Sigmoid colon (tissue), 7 donors: ENCODE results near the gene EWSR1. TPM values are rescaled to one million over a fixed set of nuclear protein-coding genes. Genes with fewer than 3 reads are reported as not detected.

Experiments
- DNase-seq: peaks from one replicate; pipeline ENCODE4 v3.0.0-alpha.2; 2019
- H3K27ac ChIP-seq, 4 donors: fragments of 200-600 bp; sonication (generic); one replicate each; pipeline ENCODE4 v1.5.1; 2016 to 2019; ENCODE audit warnings: mild to moderate bottlenecking in 1 of 4
- H3K27me3 ChIP-seq, 3 donors: fragments of 200-600 bp; sonication (generic); one replicate each; pipeline ENCODE4 v1.5.1; 2019; ENCODE audit warnings: mild to moderate bottlenecking in 1 of 3
- H3K36me3 ChIP-seq, 4 donors: fragments of 200-600 bp; sonication (generic); one replicate each; pipeline ENCODE4 v1.5.1; 2016 to 2019
- H3K4me1 ChIP-seq, 4 donors: fragments of 200-600 bp; sonication (generic); one replicate each; pipeline ENCODE4 v1.5.1; 2017 to 2019
- H3K4me3 ChIP-seq, 4 donors: fragments of 200-600 bp; sonication (generic); one replicate each; pipeline ENCODE4 v1.5.1; 2017 to 2019; ENCODE audit warnings: mild to moderate bottlenecking in 2 of 4, moderate library complexity in 1 of 4
- H3K9me3 ChIP-seq, 4 donors: fragments of 200-600 bp in 3 of 4; sonication (generic) in 3 of 4; one replicate each; pipeline versions ENCODE4 v1.5.1 to v1.6.1; 2013 to 2019
- EP300 ChIP-seq, 4 donors: sonication (generic); formaldehyde crosslinking; IDR thresholded peaks; one replicate each; pipeline ENCODE4 v1.6.1; 2017; ENCODE audit warnings: antibody characterized with exemption in 4 of 4
- POLR2A ChIP-seq, 2 donors: fragments of 450-650 bp; IDR thresholded peaks; one replicate each; pipeline ENCODE4 v1.6.1; 2016; ENCODE audit warnings: antibody characterized with exemption in 2 of 2, mild to moderate bottlenecking in 2 of 2, moderate library complexity in 2 of 2
- POLR2AphosphoS5 ChIP-seq, 4 donors: sonication (generic); formaldehyde crosslinking; IDR thresholded peaks; one replicate each; pipeline ENCODE4 v1.6.1; 2017; ENCODE audit warnings: antibody characterized with exemption in 4 of 4
- WGBS, 2 donors: extraction: QIAGEN DNeasy Blood & Tissue Kit; methylation state at CpG; one replicate each; pipeline ENCODE4 v1.1.7; 2013; 5-methylcytosine and 5-hydroxymethylcytosine counted together
- intact Hi-C: fragments of 100-400 bp; cut with DNase I; formaldehyde crosslinking; loops from one replicate; pipeline ENCODE4 v1.15.1; 2023
- polyA plus RNA-seq, 3 donors: library from polyadenylated mRNA; stranded (reverse); fragments of 200-250 nt; gene quantifications; one replicate each; pipeline ENCODE4 v1.2.3, GENCODE V29; 2013
- total RNA-seq, 4 donors: library from RNA; depleted of rRNA; stranded (reverse); fragments of >200 nt; gene quantifications; one replicate each; pipeline ENCODE4 v1.1.0, GENCODE V29; 2016
- TF ChIP-seq, protein P1 (sequence below), 4 experiments: fragments of 450-650 bp in 3 of 4; fragments of 200-600 bp in 1 of 4; IDR thresholded peaks; one replicate each; pipeline ENCODE4 v1.5.1; 2016 to 2019; ENCODE audit warnings: antibody characterized with exemption in 4 of 4, mild to moderate bottlenecking in 3 of 4, moderate library complexity in 2 of 4
- donor health status: healthy with polysubstance abuse.
- donor health status: Bipolar disorder and iron deficiency.
- donor health status: healthy.

EWSR1 gene
- total and polyA plus RNA-seq, 7 donors = 81.4 to 233 (median 174) TPM

- TF ChIP-seq POLR2AphosphoS5 (IDR thresholded peaks at IDR 0.05) (no peak), EP300 (IDR thresholded peaks at IDR 0.05) (no peak), POLR2A (IDR thresholded peaks at IDR 0.05) (no peak)
- TF ChIP-seq, protein P1, sequence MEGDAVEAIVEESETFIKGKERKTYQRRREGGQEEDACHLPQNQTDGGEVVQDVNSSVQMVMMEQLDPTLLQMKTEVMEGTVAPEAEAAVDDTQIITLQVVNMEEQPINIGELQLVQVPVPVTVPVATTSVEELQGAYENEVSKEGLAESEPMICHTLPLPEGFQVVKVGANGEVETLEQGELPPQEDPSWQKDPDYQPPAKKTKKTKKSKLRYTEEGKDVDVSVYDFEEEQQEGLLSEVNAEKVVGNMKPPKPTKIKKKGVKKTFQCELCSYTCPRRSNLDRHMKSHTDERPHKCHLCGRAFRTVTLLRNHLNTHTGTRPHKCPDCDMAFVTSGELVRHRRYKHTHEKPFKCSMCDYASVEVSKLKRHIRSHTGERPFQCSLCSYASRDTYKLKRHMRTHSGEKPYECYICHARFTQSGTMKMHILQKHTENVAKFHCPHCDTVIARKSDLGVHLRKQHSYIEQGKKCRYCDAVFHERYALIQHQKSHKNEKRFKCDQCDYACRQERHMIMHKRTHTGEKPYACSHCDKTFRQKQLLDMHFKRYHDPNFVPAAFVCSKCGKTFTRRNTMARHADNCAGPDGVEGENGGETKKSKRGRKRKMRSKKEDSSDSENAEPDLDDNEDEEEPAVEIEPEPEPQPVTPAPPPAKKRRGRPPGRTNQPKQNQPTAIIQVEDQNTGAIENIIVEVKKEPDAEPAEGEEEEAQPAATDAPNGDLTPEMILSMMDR (IDR thresholded peaks at IDR 0.05) = no peak
- no peaks in the 10 kb centered on the region for H3K9me3 ChIP-seq
- H3K36me3 ChIP-seq = peaks cover 0 to 96% (median 57%) of the 10 kb centered on the region in 4 donors
- peaks cover 0 to 12% (median 0%) of the 10 kb centered on the region in 4 donors for H3K4me1 ChIP-seq
- H3K27me3 ChIP-seq = no peaks in the 10 kb centered on the region
- no peak for DNase-seq
- 85 to 92% methylated on average over 12 of the region's 12 CpGs for WGBS, 2 donors
- H3K4me3 ChIP-seq = no peak overlapping the region
- H3K27ac ChIP-seq = no peak overlapping the region
- intact Hi-C loops = no loop called here
Measured at GRCh38 chr22:29334696-29335344, 66.8 kb downstream of the EWSR1 start.

GRCh38 chr22:29335656-29336055 lies 67.6 kb downstream of the EWSR1 start:
- TF ChIP-seq POLR2A (IDR thresholded peaks at IDR 0.05) (no peak), POLR2AphosphoS5 (IDR thresholded peaks at IDR 0.05) (no peak), EP300 (IDR thresholded peaks at IDR 0.05) (no peak)
- TF ChIP-seq, protein P1 (IDR thresholded peaks at IDR 0.05) = no peak
- no peak for DNase-seq
- intact Hi-C loops = no loop called here
- Histone ChIP-seq H3K27ac (no peak overlapping the region), H3K36me3 (peaks cover 5 to 96% (median 62%) of the 10 kb centered on the region in 4 donors), H3K4me3 (no peak overlapping the region), H3K27me3 (no peaks in the 10 kb centered on the region), H3K4me1 (peaks cover 0 to 8% (median 0%) of the 10 kb centered on the region in 4 donors), H3K9me3 (no peaks in the 10 kb centered on the region)
- WGBS, 2 donors = 95 to 96% methylated on average over 11 of the region's 11 CpGs

DNA sequence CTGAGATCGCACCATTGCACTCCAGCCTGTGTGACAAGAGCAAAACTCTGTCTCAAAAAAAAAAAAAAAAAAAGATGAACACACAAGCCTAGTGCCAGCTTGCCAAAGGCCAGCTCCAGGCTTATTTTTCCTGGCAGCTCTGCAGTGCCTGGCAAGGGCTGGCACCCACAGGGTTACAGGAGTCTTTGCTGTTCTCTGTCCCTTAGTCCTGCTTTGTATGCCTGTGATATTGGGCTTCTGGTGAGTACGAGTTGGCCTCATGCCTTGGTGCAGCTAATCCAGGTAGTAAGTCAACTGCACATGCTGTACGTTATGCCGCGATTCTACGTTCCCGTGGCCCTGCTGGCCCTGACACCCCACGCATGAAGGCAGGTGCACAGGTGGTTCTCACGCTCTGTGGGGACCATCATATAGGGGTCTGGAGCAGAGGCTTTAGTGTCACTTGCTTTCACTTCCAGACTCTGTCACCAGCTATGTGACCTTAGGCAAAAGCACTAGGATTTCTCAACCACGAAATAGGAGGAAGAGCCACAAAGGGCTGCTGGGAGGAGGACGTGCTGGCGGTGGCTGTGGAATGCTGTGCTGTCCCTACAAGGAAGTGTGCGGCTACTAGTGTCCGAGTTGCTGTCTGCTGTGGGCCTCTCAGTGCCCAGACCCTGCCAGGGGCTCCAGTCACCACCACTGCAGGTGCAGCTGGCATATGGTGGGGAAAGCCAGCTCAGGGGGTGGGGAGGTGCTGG lies 68.9 kb downstream of the EWSR1 start:
- H3K9me3 ChIP-seq = no peaks in the 10 kb centered on the region
- 92% methylated on average over 14 of the region's 14 CpGs for WGBS, 2 donors
- intact Hi-C loops = no loop called here
- H3K27me3 ChIP-seq = no peaks in the 10 kb centered on the region
- H3K4me1 ChIP-seq = no peaks in the 10 kb centered on the region
- no peak overlapping the region for H3K27ac ChIP-seq
- H3K4me3 ChIP-seq = no peak overlapping the region
- TF ChIP-seq POLR2A (IDR thresholded peaks at IDR 0.05) (no peak), EP300 (IDR thresholded peaks at IDR 0.05) (no peak), POLR2AphosphoS5 (IDR thresholded peaks at IDR 0.05) (no peak)
- TF ChIP-seq, protein P1 (IDR thresholded peaks at IDR 0.05) = no peak
- H3K36me3 ChIP-seq = peaks cover 18 to 98% (median 68%) of the 10 kb centered on the region in 4 donors
- no peak for DNase-seq

DNA sequence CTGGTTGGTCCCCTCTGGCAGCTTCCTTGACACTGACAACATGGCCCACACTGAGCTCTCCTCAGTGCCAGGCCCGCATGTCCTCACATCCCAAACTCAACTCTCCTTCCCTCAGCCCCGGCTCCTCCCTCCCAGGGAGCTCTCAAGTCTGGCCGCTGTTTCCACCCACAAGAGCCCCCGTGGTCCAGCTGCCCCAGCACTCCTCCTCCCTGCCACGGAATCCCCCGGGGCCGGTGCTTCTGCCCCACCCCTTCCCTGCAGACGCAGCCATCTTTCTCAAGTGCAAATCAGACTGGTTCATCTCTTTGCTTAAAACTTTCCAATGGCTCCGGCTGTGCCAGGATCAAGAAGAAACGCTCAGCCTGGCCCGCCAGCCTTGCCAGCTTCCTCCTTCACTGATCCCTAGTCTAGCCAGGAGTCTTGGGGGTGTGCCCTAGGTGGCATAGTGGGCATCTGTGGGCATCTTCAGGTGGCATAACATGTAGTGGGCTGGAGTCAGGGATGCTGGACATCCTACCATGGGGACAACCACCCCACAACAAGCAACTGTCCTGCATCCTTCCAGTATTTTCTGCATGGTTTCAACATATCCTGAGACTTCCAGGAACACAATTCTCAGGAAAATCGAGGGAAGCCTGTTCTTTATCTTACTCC lies 69.7 kb downstream of the EWSR1 start:
- WGBS, 2 donors = 86 to 91% methylated on average over 12 of the region's 12 CpGs
- no peak overlapping the region for H3K4me3 ChIP-seq
- peaks cover 22 to 100% (median 69%) of the 10 kb centered on the region in 4 donors for H3K36me3 ChIP-seq
- H3K27ac ChIP-seq = no peak overlapping the region
- peaks cover 0 to under 1% (median under 1%) of the 10 kb centered on the region in 4 donors for H3K4me1 ChIP-seq
- no peaks in the 10 kb centered on the region for H3K27me3 ChIP-seq
- H3K9me3 ChIP-seq = no peaks in the 10 kb centered on the region
- intact Hi-C loops = no loop called here
- no peak for DNase-seq
- no peak for TF ChIP-seq POLR2AphosphoS5 (IDR thresholded peaks at IDR 0.05)
- TF ChIP-seq EP300 (IDR thresholded peaks at IDR 0.05) = no peak
- TF ChIP-seq, protein P1 (IDR thresholded peaks at IDR 0.05) = no peak
- no peak for TF ChIP-seq POLR2A (IDR thresholded peaks at IDR 0.05)
